Measurements from ENCODE around the gene FFAR1. TPM values are rescaled to one million over a fixed set of nuclear protein-coding genes. Genes with fewer than 3 reads are reported as not detected.

FFAR1 gene
- total RNA-seq, 1 experiment from 2014 or later: 1.7 TPM

DNA sequence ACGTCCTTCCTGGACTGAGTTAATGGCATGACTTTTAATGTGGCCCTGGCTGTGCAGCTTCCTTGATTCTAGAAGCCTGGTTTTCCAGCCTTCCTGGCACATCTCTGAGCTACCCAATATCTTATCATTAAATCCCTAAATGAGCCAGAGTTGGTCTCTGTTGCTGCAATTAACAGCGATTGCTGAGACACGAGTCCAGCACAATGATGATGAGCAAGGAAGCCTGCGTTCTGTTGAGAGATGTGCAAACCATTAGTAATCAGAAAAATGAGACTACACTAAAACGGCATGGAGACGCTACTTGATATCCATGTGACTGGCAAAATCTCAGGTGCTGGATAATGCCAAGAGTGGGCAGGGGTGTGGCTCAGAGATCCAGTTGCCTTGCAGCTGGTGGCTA, 49.4 kb downstream of the FFAR1 start:
- DNase-seq (ENCODE audit: low read depth): no peak
- in situ Hi-C loops (cut with HindIII; ENCODE audit: low pct_unique_long_range_greater_than_20kb, low sequenced_read_pairs): no loop called here

Other genes with a start within 250 kb of the FFAR1 start
- not detected in 2 replicates for gene FXYD3, start 232.1 kb upstream of the FFAR1 start, total RNA-seq (2014; rRNA removed; shearing (Covaris generic); ENCODE audit: low replicate concordance)
- gene LGI4, start 212.8 kb upstream of the FFAR1 start, total RNA-seq (2014; rRNA removed; shearing (Covaris generic); ENCODE audit: low replicate concordance): 0.29 TPM in 1 of 2 replicates, not detected in the other
- not detected in 2 replicates for gene FXYD1, start 209.1 kb upstream of the FFAR1 start, total RNA-seq (2014; rRNA removed; shearing (Covaris generic); ENCODE audit: low replicate concordance)
- not detected in 2 replicates for gene FXYD7, start 204.6 kb upstream of the FFAR1 start, total RNA-seq (2014; rRNA removed; shearing (Covaris generic); ENCODE audit: low replicate concordance)
- gene FXYD5, start 193.2 kb upstream of the FFAR1 start, total RNA-seq (2014; rRNA removed; shearing (Covaris generic); ENCODE audit: low replicate concordance): 43.7 and 51.5 TPM in 2 replicates
- not detected in 2 replicates for gene FAM187B, start 119.2 kb upstream of the FFAR1 start, total RNA-seq (2014; rRNA removed; shearing (Covaris generic); ENCODE audit: low replicate concordance)
- 13.0 and 33.0 TPM in 2 replicates for gene LSR, start 98.9 kb upstream of the FFAR1 start, total RNA-seq (2014; rRNA removed; shearing (Covaris generic); ENCODE audit: low replicate concordance)
- gene USF2, start 78.9 kb upstream of the FFAR1 start, total RNA-seq (2014; rRNA removed; shearing (Covaris generic); ENCODE audit: low replicate concordance): 111 and 128 TPM in 2 replicates
- gene HAMP, start 65.4 kb upstream of the FFAR1 start, total RNA-seq (2014; rRNA removed; shearing (Covaris generic); ENCODE audit: low replicate concordance): 0.06 TPM in 1 of 2 replicates, not detected in the other
- gene MAG, start 55.7 kb upstream of the FFAR1 start, total RNA-seq (2014; rRNA removed; shearing (Covaris generic); ENCODE audit: low replicate concordance): 5.7 and 10.4 TPM in 2 replicates
- 15.4 and 20.6 TPM in 2 replicates for gene CD22, start 18.7 kb upstream of the FFAR1 start, total RNA-seq (2014; rRNA removed; shearing (Covaris generic); ENCODE audit: low replicate concordance)
- gene FFAR3, start 10.6 kb downstream of the FFAR1 start, total RNA-seq (2014; rRNA removed; shearing (Covaris generic); ENCODE audit: low replicate concordance): not detected in 2 replicates
- not detected in 2 replicates for gene GPR42, start 23.2 kb downstream of the FFAR1 start, total RNA-seq (2014; rRNA removed; shearing (Covaris generic); ENCODE audit: low replicate concordance)
- not detected in 2 replicates for gene FFAR2, start 100.4 kb downstream of the FFAR1 start, total RNA-seq (2014; rRNA removed; shearing (Covaris generic); ENCODE audit: low replicate concordance)
- not detected in 2 replicates for gene KRTDAP, start 142.6 kb downstream of the FFAR1 start, total RNA-seq (2014; rRNA removed; shearing (Covaris generic); ENCODE audit: low replicate concordance)
- gene DMKN, start 165.7 kb downstream of the FFAR1 start, total RNA-seq (2014; rRNA removed; shearing (Covaris generic); ENCODE audit: low replicate concordance): not detected in 2 replicates
- not detected in 2 replicates for gene SBSN, start 180.4 kb downstream of the FFAR1 start, total RNA-seq (2014; rRNA removed; shearing (Covaris generic); ENCODE audit: low replicate concordance)
- gene GAPDHS, start 185.6 kb downstream of the FFAR1 start, total RNA-seq (2014; rRNA removed; shearing (Covaris generic); ENCODE audit: low replicate concordance): not detected in 2 replicates
- 218 and 221 TPM in 2 replicates for gene TMEM147, start 197.7 kb downstream of the FFAR1 start, total RNA-seq (2014; rRNA removed; shearing (Covaris generic); ENCODE audit: low replicate concordance)
- not detected in 2 replicates for gene ATP4A, start 215.8 kb downstream of the FFAR1 start, total RNA-seq (2014; rRNA removed; shearing (Covaris generic); ENCODE audit: low replicate concordance)
- gene PMIS2, start 238.3 kb downstream of the FFAR1 start, total RNA-seq (2014; rRNA removed; shearing (Covaris generic); ENCODE audit: low replicate concordance): not detected in 2 replicates